ENCODE data around the gene EIF3I.
A peak's percentile ranks its signal among the peaks of the same experiment; 100 is the strongest.

Gene EIF3I

DNA sequence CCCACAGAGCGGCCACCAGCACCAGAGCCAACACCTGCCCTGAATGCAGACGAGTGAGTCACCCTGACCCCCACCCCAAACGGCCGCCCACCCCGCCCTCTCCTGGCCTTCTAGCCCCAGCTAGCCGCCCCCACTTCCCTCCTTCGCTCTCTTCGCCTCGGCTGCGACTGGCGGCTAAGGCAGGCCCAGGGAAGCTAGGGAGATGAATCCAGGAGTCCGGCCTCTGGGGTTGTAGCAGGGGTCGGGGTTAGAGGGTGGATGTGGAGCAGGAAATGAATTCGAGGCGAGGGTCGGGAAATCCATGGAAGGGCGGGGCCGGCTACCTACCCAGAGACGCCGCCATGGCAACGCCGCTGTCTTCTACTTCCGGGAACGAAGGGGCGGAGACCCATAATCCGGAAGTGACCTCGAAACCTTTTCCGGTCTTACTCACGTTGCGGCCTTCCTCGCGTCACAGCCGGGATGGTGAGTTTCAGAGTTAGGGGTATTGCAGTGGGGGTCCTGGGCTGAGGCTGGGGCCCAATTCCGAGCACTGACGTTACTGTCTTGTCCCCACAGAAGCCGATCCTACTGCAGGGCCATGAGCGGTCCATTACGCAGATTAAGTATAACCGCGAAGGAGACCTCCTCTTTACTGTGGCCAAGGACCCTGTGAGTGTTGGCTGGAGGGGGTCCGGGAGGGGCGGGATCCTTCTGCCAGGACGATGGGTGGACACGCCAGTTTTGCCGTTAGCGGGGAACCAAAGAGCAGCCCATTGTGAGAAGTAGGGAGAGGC, at the start of gene EIF3I, which contains the start of gene TMEM234:
TSS of gene EIF3I (plus strand) at position 428 of the 776 bp plus-strand sequence. CDS start at position 463, 35 bp downstream.
TSS of gene TMEM234 (minus strand) at position 374 of the 776 bp plus-strand sequence. CDS start at position 343, 31 bp downstream.
- peak; percentile 97 for DNase-seq

DNA sequence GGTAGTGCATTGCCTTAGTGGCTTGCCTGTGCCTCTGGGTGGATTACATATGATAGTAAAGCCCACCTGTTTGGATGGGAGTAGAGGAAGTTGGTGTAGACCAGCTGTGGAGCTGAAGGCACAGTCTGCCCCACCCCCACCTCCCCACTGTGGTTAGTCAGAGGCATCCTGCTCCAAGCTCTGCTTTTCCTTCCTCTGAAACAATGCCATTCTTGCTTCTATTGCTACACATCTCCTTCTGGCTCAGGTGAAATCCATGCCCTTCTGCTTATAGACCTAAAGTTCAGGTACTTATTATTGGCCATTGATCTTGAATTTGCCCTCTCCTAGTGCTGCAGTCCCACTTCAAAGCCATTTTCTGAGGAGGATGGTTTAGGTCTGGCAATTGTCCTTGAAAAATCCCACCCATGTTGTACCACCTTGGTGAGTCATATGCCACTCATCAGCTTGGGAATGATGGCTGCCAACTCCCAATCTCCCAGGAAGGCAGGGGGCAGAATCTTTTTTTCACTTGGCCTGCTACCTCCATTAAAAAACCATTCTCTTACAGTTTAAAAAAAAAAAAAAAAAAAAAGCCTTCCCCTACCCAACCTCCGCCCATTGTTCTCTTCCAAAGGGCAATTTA, 49.5 kb upstream of the EIF3I start:
- no peak for DNase-seq

DNA sequence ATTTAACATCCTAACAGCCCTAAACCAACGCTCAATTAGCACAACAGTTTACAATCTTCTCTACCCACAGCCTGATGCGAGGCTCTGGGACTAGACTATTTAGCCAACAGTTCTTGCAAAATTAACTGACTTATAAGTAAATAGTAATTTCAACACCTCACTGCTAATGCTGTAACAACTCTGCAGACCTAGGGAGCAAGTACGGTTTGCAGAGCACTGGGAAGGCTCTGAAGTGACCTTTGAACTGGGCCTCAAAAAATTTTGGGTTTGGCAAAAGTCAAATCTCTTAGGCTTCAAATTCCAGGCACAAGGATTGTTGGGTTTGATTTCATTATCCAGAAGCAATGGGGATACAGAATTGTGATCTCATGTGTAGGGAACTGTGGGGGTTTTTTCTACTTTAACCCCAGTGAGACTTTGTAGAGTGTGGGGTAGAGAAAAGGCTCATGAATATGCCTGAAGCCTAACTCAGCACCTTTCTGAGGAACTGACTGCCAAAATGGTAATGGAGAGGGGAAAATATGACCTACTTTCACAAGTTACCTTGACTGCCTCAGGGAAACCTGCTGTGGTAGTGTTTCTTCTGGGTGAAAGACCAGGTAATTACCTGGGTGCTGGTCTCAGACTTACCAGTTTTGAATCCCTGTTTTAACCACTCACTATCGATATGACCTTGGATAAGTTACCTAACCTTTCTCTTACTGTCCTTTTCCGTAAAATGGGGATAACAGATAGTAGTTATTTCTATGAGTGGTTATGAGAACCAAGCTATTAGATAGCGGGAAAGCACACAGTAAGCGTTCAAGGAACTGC, 43.6 kb upstream of the EIF3I start:
- DNase-seq: peak; percentile 54

DNA sequence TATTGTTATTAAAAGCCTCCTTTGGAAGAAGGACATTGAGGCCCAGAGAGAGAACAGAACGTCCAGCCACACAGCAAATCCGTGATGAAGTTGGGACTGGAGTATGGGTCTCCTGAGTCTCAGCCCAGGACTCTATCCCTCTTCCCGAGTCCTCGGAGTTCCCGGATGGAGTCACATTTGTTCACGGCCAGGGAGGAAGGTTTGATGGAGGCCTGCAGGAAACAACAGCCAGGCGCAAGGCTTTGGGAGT, 43.1 kb upstream of the EIF3I start:
- DNase-seq: no peak

DNA sequence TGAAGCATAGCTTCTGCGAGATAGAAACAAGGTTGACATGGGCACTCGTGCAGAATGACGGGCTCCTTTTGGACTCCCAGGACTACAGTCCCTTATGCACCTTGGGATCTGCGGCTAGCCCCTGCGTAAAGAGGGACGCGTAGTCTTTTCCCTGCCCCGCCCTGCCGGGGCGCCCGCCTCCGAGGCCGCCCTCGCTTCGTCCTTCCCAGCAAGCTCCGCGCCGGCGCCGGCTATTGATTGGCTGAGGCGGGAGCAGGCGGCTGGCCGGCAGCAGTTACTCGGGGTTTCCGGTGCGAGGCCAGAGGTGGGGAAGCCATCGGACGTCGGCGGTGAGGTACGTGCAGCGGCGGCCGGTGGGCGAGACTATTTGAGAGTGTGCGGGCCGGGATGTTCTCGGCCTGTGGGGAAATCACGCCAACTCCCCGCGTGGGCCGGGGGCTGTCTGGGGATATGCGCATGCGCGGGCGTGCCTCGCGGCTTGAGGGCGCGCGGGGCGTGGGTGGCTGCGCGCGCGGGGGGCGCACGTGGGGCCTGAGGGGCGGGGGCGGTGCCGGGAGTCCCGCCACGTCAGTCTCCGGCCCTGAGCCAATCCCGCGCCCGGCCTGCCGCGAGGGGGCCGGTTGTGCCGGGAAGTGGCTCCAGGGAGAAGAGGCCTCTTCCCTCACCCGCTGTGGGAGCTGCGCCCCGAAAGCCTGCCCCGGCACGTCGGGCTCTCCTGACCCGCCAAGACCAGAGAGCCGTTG, 42.6 kb upstream of the EIF3I start, which contains the start of gene TXLNA:
TSS of gene TXLNA (plus strand) at position 233 of the 743 bp plus-strand sequence. CDS start 671 bp downstream, outside the sequence.
- DNase-seq: peak; percentile 98

DNA sequence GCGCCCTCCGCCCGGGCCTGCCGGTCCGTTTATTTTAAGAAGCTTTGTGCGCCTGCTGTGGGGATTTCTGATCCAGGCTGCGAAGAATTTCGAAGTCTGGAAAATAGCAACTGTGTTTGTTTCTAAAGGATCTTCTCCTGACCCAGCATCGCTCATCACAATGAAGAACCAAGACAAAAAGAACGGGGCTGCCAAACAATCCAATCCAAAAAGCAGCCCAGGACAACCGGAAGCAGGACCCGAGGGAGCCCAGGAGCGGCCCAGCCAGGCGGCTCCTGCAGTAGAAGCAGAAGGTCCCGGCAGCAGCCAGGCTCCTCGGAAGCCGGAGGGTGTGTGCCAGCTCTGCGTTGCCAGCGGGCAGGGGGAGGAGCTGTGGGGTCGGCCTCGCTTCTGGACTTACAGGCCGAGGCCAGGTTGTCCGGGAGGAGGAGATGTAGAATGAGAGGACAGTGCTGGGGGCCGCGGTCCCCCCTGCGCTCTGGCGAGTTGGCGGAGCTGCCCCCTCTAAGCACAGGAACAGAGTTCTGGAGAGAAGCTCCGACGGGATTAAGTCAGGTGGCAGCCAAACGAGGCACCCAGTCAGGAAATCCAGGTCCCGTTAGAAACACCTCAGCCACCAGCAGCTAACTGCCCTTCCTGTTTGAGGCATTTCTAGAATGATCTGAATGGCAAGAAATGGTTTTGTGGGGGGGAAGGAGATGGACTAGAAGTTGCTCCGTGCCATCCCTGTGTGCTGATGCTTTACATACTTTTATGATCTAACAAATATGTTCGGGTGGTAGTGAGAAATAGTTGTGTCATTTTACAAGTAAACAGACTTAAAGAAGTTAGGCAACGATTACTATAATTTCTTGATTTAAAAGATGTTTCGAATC, 41.8 kb upstream of the EIF3I start:
- DNase-seq: peak; percentile 74

DNA sequence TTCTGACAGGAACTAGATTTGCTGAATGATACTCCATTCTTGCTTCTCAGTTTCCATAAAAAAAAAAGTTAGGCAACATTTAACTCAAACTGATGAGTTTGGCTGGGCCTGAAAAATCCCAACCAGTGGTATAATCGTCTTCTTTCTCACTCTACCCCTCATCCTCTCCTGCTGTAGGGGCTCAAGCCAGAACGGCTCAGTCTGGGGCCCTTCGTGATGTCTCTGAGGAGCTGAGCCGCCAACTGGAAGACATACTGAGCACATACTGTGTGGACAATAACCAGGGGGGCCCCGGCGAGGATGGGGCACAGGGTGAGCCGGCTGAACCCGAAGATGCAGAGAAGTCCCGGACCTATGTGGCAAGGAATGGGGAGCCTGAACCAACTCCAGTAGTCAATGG, 41.1 kb upstream of the EIF3I start:
- DNase-seq: no peak

DNA sequence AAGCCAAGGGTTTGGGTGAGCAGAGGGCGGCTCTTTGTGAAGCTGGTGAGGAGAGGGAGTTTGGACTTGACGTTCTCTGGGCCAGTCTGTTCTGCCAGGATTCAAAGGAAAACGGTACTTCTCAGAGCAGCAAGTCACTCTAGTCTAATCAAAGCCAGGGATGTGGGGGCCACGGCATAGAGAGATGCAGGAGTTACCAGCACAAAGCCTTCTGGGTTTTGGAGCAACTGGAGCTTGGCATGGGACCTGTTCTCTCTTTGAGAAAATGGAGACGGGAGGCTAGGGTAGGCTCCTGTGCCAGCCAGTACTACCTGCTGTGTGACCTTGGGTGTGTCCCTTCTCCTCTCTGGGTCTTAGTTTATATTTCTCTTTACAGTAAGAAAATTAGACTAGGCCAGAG, 40.6 kb upstream of the EIF3I start:
- DNase-seq: no peak

DNA sequence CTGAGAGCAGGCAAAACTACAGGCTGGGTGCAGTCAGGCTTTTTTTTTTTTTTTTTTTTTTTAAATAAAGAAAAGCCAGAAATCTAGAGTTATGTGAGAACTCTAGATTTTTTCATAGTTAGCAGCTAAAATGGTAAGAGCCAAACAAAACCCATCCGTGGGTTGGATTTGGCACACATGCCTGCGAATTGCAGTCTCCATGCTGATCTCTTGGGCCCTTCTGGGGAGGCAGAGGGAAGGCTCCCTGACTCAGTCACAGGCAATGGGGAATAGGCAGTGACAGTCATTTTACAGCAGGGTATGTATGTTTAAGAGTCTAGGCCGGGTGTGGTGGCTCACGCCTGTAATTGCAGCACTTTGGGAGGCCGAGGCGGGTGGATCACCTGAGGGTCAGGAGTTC, 40.1 kb upstream of the EIF3I start:
- DNase-seq: no peak

DNA sequence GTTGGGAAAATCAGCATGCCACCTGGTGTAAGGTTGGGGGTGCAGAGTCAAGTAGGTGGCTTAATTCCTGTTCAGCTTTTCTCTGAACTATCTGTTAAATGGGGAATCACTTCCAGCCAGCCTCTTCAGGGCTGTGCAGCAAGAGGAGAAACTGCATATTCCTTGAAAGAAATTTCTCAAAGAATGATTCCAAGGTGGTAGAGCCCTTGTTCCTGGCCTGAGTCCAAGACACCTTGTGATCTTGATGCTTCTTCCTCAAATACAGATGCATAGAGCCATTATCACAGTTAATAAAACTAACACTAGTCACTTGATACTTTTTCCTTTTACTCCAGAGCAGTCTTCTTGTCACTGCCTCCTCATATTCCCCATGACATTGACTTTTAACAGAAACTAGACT, 37.6 kb upstream of the EIF3I start:
- no peak for DNase-seq

DNA sequence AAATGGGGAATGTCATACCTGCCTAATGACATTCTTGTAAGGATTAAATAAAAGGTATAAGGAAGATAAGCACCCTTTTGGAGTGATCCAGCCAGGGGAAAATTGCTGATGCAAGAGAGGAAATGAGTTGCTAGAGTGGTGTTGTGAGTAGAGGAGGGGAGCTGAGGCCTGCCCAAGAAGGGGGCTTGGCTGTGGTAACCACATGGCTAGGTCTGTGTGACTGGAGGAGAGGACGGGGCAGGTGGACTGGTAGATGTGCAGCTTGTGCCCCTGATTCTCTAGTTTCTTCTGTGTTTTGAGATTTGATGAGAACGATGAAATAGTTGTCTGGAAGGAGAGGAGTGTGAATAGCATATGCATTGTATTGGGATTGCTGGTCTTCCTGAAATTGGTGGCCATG, 36.1 kb upstream of the EIF3I start:
- no peak for DNase-seq

DNA sequence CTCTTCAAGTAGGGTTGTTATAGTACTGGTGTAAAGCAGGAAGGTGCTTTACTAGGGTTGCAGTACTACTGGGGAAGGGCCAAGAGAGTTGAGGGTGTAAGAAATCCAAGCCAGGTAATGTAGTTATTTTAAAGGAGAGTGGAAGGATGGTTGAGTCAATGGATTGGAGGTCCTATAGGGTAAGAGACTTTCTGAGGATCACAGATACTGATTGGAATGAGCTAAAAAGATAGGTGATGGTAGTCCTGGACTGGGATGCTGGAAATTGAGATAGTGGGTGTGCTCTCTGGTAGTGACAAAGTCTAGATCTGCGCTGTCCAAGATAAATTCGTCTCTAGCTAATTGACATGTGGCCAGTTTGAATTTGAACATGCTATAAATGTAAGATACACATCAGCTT, 35.7 kb upstream of the EIF3I start:
- no peak for DNase-seq

DNA sequence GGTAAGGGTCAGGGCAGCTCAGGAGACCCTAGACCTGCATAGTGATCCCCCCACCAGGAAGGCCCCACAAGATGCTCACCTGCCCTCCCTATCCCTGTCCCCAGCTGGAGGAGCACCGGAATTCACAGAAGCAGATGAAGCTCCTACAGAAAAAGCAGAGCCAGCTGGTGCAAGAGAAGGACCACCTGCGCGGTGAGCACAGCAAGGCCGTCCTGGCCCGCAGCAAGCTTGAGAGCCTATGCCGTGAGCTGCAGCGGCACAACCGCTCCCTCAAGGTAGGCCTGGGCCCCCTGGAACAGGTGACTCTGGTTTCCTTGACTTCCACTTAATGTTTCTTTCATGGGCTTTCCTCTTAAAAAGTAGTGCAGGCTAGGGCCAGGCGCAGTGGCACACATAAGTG, 34.4 kb upstream of the EIF3I start:
- no peak for DNase-seq

DNA sequence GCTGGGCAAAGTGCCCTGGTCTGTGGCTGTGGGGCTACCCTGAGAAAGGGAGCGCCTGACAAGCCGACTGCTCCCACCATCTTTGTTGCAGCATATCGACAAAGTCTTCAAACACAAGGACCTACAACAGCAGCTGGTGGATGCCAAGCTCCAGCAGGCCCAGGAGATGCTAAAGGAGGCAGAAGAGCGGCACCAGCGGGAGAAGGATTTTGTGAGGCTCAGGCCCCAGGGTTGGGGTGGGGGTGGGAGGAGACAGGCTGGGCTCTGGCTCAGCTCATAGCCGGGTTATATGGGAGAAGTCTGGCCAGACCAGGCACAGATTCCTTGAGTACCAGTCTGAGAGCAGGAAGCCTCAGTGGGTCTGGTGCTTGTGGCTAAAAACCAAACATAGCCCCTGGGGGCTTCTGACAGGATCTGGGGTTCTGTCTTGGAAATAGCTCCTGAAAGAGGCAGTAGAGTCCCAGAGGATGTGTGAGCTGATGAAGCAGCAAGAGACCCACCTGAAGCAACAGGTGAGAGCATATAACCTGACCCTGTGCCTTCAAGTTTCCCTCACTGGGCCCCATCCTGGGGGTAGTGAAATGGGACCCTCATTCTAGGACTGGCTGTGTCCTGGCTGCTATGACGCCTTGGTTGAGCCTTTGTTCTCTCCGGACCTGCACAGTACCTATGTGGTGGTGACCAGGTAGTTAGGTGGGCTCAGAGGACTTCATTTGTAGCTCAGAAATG, 29.8 kb upstream of the EIF3I start:
- no peak for DNase-seq

DNA sequence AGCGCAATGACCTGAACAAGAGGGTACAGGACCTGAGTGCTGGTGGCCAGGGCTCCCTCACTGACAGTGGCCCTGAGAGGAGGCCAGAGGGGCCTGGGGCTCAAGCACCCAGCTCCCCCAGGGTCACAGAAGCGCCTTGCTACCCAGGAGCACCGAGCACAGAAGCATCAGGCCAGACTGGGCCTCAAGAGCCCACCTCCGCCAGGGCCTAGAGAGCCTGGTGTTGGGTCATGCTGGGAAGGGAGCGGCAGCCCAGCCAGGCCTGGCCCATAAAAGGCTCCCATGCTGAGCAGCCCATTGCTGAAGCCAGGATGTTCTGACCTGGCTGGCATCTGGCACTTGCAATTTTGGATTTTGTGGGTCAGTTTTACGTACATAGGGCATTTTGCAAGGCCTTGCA, 27.2 kb upstream of the EIF3I start:
- DNase-seq: no peak

DNA sequence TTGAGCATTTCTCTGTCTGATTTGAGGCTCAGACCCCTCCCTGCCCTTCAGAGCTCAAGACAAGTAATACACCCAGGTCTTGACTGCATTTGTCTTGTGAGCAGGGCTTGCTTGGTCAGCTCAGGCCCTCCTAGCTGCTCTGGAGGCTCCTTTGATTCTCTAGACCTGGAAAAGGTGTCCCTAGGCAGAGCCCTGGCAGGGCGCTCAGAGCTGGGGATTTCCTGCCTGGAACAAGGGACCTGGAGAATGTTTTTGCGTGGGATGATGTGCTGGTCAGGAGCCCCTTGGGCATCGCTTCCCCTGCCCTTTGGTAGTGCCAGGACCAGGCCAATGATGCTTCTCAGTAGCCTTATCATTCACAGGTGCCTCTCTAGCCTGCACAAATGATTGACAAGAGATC, 26.7 kb upstream of the EIF3I start:
- no peak for DNase-seq

DNA sequence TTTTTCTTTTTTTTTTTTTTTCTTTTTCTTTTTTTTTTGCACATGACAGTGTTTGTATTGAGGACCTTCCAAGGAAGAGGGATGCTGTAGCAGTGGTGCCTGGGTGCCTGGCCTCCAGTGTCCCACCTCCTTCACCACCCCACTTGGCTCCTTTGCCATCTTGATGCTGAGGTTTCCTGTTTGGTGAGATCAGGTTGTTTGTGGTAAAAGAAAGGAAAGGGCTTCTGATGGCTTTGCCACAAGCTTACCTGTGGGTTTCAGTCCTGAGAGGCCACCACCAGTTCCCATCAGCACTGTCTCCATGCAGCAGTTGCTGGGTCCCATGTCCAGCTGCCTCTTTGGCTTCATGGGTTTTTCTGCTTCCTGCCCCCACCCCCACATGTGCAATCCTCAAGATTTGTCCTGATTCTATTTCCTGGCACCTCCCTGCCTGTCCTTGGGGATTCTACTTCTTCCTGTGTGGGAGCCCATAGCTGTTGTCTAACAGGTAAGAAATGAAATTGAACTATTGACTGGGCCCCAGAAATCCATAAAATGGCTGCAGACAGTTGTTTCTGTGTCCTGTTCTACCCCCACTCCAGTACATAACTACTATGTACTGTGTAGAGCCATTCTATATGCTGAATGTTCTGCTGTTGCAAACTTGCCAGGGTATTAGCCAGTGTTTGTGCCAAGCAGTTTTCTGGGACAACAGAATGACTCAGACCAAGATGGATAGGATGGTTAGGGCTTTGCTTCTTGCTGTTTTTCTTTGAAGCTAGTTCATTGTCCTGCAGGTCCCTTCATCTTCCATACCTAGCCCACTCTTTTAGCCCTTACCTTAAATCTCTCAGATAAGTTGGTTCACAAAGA, 26.0 kb upstream of the EIF3I start:
- DNase-seq: no peak

DNA sequence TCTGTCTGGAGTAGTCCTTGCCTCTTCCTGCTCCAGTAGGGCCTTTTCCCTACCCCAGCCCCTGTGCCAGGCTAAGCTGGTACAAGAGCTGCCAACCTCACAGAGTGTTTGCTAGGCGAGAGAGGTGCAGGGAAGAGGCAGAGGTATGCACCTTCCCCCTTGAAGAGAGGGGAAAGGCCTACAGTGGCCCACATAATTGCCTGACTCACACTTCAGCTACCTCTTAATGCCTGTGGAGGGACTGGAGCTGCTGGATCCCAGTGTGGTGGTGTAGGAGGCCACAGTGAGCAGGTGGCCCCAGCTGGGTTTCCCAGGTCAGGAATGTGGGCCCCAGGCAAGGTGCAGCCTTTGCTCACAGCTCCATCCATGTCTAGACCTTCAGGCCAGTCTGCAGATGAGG, 25.1 kb upstream of the EIF3I start:
- peak; percentile 35 for DNase-seq

DNA sequence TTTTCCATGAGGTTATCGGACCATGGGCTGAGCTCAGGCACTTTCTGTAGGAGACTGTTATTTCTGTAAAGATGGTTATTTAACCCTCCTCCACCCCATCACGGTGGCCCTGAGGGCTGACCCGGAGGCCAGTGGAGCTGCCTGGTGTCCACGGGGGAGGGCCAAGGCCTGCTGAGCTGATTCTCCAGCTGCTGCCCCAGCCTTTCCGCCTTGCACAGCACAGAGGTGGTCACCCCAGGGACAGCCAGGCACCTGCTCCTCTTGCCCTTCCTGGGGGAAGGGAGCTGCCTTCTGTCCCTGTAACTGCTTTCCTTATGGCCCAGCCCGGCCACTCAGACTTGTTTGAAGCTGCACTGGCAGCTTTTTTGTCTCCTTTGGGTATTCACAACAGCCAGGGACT, 24.4 kb upstream of the EIF3I start:
- no peak for DNase-seq
